HL-60 (cell line): ENCODE measurements around the gene IRF6.

Source experiments
- DNase-seq, 2 experiments: peaks; one replicate each; pipeline ENCODE4 v3.0.0-alpha.2; 2010 to 2020; ENCODE audit warnings: low read depth in 1 of 2, low spot score in 1 of 2
- H3K27ac ChIP-seq: fragments of 250-450 bp; sonication (Bioruptor Pico); replicated peaks from 2 replicates; pipeline ENCODE4 v1.5.1; 2020; ENCODE audit warnings: mild to moderate bottlenecking, moderate library complexity
- H3K27me3 ChIP-seq: fragments of 250-450 bp; sonication (Bioruptor Pico); 2 replicates; pipeline ENCODE4 v1.5.1; 2021; ENCODE audit warnings: mild to moderate bottlenecking, moderate library complexity; ENCODE audit not compliant: insufficient read depth, poor library complexity, severe bottlenecking
- H3K4me3 ChIP-seq: replicated peaks from 2 replicates; pipeline ENCODE4 v1.5.1; 2011; ENCODE audit warnings: mild to moderate bottlenecking, control low read depth, low read length; ENCODE audit not compliant: insufficient read depth
- GABPA ChIP-seq: IDR thresholded peaks from 2 replicates; pipeline ENCODE4 v1.6.1; 2012; ENCODE audit warnings: low read depth
- POLR2AphosphoS5 ChIP-seq: IDR thresholded peaks from 2 replicates; pipeline ENCODE4 v1.6.1; 2012; ENCODE audit warnings: low read depth
- SPI1 ChIP-seq: IDR thresholded peaks from 2 replicates; pipeline ENCODE4 v1.6.1; 2012; ENCODE audit warnings: low read depth, mild to moderate bottlenecking, borderline replicate concordance
- TF ChIP-seq, protein P1 (sequence below): IDR thresholded peaks from one replicate; pipeline ENCODE4 v1.5.1; 2011; ENCODE audit warnings: low read length, control low read depth, inconsistent platforms; ENCODE audit not compliant: insufficient read depth
- TF ChIP-seq, protein P2 (sequence below): IDR thresholded peaks from 2 replicates; pipeline ENCODE4 v1.6.1; 2012; ENCODE audit warnings: low read depth; ENCODE audit not compliant: insufficient replicate concordance

Gene IRF6

DNA sequence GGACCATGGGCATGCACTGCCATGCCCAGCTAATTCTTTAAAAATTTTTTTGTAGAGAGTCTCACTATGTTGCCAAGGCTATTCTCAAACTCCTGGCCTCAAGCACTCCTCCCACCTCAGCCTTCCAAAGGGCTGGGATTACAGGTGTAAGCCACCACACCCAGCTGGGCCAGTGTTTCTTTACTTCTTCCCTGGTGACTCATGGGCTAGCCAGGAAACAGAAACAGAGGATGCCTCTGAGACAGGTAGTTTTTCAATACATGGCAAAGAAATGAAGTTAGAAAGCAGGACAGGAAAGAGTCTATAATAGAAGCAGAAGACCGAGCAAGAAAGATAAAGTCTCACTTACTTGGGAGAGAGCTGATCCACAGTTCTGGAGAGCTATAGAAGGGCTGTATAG, 14.0 kb downstream of the IRF6 start:
- H3K27ac ChIP-seq, result no peak overlapping the region
- TF ChIP-seq GABPA (no peak), SPI1 (no peak), POLR2AphosphoS5 (no peak)
- TF ChIP-seq, protein P1, sequence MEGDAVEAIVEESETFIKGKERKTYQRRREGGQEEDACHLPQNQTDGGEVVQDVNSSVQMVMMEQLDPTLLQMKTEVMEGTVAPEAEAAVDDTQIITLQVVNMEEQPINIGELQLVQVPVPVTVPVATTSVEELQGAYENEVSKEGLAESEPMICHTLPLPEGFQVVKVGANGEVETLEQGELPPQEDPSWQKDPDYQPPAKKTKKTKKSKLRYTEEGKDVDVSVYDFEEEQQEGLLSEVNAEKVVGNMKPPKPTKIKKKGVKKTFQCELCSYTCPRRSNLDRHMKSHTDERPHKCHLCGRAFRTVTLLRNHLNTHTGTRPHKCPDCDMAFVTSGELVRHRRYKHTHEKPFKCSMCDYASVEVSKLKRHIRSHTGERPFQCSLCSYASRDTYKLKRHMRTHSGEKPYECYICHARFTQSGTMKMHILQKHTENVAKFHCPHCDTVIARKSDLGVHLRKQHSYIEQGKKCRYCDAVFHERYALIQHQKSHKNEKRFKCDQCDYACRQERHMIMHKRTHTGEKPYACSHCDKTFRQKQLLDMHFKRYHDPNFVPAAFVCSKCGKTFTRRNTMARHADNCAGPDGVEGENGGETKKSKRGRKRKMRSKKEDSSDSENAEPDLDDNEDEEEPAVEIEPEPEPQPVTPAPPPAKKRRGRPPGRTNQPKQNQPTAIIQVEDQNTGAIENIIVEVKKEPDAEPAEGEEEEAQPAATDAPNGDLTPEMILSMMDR, result no peak
- TF ChIP-seq, protein P2, sequence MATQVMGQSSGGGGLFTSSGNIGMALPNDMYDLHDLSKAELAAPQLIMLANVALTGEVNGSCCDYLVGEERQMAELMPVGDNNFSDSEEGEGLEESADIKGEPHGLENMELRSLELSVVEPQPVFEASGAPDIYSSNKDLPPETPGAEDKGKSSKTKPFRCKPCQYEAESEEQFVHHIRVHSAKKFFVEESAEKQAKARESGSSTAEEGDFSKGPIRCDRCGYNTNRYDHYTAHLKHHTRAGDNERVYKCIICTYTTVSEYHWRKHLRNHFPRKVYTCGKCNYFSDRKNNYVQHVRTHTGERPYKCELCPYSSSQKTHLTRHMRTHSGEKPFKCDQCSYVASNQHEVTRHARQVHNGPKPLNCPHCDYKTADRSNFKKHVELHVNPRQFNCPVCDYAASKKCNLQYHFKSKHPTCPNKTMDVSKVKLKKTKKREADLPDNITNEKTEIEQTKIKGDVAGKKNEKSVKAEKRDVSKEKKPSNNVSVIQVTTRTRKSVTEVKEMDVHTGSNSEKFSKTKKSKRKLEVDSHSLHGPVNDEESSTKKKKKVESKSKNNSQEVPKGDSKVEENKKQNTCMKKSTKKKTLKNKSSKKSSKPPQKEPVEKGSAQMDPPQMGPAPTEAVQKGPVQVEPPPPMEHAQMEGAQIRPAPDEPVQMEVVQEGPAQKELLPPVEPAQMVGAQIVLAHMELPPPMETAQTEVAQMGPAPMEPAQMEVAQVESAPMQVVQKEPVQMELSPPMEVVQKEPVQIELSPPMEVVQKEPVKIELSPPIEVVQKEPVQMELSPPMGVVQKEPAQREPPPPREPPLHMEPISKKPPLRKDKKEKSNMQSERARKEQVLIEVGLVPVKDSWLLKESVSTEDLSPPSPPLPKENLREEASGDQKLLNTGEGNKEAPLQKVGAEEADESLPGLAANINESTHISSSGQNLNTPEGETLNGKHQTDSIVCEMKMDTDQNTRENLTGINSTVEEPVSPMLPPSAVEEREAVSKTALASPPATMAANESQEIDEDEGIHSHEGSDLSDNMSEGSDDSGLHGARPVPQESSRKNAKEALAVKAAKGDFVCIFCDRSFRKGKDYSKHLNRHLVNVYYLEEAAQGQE, result no peak
- H3K27me3 ChIP-seq, result no peaks in the 10 kb centered on the region
- no peak for DNase-seq
- H3K4me3 ChIP-seq, result no peak overlapping the region

DNA sequence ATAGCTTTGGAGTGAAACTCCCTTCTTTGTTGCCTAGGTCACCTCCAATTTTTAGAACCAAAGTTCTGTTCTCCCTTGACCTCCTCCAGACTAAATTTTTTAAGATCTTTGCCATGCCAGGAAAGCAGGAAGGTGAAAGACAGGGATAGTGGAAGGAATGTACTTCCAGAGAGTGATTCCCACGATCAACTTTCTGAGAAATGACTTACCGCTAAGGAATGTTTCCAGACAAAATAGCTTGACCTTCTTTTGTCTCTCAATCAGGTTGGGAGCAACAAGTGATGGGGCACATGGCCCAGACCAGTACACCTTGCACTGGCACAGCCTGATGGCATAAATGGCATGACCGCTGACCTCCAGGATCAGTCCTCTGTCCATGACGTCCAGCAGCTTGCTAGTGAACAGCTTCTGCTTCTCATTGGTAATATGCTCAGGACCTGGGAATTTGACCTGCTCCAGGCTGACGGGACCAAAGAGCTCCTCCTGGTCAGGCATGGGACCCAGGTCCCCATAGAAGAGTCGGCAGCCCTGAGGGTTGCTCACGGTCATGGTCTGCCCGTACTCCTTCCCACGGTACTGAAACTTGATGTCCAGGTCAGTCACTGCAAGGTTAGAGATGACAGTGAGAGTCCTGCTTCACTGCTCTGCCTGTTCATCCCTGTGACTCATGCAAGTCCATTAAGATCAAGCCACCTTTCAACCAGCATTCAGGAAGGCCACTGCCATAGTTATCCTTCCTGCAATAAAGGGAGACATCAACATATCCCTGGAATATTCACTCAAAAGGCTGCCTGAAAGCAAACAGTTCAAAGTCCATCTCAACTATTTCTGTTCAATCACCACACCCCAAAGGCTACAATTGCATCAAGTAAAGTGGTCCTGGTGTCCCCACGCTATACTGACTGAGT, 15.4 kb downstream of the IRF6 start:
- Histone ChIP-seq H3K27ac (no peak overlapping the region), H3K4me3 (no peak overlapping the region), H3K27me3 (no peaks in the 10 kb centered on the region)
- no peak for DNase-seq
- TF ChIP-seq POLR2AphosphoS5 (no peak), GABPA (no peak), SPI1 (no peak)
- TF ChIP-seq, protein P2, result no peak
- TF ChIP-seq, protein P1, result no peak

DNA sequence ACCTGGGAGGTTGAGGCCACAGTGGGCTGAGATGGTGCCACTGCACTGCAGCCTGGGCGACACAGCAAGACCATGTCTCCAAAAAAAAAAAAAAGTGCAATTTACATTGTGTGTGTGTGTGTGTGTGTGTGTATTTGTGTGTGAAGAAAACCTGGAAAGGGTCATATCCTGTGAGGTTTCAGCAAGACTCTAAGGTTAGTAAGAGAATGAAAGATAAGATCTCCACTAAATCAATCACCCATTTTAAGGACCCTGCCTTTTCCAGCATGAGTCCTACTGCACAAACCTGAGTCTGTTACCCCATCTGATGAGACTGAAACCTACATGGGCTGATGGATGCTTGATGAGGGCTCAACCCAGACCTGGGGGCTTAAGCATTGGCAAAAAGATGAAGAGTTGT, 16.7 kb downstream of the IRF6 start:
- Histone ChIP-seq H3K27me3 (no peaks in the 10 kb centered on the region), H3K27ac (no peak overlapping the region), H3K4me3 (no peak overlapping the region)
- TF ChIP-seq, protein P1, result no peak
- TF ChIP-seq SPI1 (no peak), GABPA (no peak), POLR2AphosphoS5 (no peak)
- TF ChIP-seq, protein P2, result no peak
- no peak for DNase-seq
